GM18867 (cell line): Measurements from ENCODE around the gene PDHB.

Experiments used
- ATAC-seq: cut with Tn5 transposase; IDR thresholded peaks from one replicate; pipeline ENCODE4 v1.9.1; 2021; ENCODE audit warnings: mild to moderate bottlenecking, moderate library complexity; ENCODE audit not compliant: unreplicated experiment

The PDHB gene

DNA sequence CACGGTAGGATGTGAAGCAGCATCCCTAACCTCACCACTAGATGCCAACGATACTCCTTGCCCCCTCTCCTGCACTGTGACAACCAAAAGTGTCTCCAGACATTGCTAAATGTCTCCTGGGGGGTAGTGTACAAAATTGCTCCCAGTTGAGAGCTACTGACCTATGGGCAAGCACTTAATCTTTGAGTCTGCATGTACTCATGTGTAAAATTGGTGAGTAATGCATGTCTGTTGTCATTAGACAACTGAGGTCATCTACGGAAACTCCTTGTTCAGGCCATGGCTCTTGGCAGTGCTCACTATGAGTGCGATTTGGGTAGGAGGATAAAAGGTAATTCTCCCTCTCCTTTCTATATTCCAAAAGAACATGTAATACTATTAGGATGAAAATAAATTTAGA is 29.2 kb downstream of the PDHB start:
- no peak for ATAC-seq

DNA sequence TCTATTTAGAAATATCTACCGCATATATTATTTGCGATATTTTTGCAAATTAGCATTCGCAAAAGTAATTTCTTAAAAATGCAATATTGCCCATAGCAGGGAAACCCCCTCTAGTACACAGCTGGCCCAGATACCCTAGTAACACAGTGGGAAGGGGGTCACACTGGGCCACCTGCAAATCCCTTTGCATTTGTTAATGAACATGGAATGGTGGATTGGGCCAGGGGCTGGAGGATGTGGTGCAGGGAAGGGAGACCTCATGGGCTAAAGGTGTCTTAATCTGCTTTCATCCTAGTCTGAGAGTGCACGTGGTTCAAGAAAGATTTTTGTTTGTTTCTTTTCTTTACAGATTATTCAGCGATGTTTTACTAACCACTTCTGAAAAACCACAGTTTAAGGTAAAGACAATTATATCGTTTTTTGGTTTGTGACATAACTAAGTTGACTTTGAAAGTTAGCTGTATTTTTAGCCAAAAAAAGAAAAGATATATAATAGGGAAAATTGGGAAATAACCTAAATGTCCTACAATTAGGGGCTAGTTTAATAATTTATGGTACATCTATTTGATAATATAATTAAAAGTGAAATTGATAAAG is 30.0 kb downstream of the PDHB start:
- no peak for ATAC-seq

DNA sequence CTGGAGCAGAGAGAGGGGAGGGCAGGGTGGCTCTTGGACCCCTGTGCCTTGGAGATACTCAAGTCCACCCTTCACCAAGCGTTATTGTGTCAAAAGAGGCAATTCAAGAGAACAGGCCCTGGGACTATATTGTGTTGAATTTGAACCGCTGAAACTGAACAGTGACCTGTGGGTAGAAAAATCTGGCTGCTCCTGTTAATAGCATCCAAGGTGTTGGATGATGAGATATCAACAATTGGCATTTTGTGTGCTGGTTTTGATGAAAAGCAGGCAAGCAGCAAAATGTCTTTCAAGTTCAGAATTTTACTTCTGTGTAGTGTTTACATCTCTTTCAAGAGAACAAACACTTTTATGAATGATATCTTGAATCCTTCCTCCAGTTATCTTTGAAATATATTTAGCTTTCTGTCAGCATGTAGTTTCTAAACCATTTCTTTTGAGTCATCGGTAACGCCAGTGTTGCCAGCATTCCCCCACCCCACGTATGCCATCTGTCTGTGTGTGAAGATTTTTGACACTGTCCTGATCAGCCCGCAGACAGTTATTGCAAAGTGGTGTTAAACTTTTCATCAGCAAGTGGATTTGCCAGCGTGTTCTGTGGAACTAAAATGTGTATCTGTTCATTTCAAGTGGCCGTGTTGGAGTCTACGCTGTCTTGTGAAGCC is 34.8 kb downstream of the PDHB start:
- ATAC-seq = no peak

DNA sequence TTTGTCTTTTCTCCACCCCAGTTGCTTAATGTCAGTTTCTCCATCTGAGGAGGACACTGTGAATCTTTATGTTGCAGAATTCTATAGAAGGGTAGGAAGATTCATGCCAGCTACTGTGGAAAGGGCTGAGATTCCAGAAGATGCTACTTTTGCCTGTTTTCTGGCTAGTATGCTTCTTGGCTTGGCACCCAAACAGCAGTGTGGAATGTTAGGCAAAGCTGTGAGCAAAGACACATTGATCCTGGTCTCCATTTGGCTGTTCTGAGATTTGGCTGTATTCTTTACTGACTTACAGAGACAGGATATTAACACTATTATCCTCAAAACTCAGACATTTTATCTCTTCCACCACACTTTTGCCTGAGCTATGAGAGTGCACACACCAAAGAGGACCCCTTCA is 39.3 kb downstream of the PDHB start:
- no peak for ATAC-seq

DNA sequence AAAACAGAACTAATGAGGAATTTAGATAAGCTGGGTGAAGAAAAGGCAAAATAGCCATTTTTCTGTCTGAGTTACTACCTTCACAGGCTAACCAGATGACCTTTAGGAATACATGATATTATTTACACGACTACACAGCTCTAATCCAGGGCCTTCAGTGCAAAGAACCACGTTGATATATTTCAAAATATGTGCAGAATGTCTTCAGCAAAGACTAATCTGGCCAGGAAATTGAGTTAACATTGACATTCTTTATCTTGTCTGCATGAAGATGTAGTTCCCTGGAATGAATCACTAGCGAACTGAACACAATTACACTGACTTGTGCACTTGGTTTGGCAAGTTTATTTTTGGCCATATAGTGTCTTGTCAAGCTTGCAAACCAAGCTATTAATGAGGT is 41.5 kb downstream of the PDHB start:
- no peak for ATAC-seq

DNA sequence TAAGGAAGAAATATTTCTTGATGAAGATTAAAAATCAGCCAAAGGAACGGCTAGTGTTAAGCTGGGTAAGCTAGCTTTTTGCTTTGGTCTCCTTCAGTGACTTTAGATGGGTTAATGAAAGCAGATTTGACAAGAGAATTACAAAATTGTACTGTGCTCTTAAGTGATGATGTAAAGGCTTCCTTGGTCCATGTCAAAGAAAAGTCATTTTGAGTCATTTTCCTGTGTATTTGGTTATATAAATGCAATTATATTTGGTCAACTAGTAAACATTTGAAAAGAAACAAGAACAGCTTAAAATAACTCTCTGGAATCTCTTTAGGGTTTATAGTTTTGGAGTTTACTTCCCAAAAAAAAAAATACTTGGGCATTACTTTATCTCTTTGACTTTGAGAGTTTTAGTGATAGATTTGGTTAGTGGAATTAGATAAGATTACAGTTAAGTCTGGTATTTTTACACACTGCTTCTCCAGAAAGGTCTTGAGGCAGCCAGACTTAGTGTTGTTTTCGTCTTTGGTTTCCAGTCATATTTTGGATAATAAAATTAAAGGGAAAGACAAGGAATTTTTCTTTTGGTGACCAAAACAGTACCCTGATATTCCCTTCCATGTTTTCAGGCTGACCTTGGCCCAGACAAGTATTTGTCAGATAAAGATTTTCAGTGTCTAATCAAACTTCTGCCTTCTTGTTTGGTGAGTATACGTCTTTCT is 42.3 kb downstream of the PDHB start:
- no peak for ATAC-seq

DNA sequence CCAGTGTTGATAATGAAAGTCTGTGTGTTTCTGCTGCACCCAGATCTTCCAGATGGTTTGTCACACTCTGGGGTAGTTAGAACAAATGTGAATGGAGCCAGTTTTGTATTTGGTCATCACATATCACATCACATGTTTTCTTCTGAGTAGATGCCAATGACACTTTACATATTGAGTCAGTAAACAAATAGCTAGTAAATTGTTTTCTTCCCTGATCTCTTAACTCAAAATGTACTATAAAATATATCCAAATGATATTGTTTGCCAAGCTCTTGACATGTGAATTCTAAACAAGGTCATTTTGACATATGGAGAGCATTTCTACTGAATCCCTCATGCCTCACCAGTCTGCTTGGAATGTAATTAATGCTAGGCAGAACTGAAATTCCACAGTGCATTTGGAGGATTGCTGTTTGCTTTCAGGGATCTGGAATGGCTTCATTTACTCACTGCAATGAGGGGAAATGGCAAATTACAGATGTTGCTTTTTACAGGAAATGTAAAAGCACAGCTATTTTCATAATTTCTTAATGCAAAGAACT is 45.0 kb downstream of the PDHB start:
- ATAC-seq = no peak

DNA sequence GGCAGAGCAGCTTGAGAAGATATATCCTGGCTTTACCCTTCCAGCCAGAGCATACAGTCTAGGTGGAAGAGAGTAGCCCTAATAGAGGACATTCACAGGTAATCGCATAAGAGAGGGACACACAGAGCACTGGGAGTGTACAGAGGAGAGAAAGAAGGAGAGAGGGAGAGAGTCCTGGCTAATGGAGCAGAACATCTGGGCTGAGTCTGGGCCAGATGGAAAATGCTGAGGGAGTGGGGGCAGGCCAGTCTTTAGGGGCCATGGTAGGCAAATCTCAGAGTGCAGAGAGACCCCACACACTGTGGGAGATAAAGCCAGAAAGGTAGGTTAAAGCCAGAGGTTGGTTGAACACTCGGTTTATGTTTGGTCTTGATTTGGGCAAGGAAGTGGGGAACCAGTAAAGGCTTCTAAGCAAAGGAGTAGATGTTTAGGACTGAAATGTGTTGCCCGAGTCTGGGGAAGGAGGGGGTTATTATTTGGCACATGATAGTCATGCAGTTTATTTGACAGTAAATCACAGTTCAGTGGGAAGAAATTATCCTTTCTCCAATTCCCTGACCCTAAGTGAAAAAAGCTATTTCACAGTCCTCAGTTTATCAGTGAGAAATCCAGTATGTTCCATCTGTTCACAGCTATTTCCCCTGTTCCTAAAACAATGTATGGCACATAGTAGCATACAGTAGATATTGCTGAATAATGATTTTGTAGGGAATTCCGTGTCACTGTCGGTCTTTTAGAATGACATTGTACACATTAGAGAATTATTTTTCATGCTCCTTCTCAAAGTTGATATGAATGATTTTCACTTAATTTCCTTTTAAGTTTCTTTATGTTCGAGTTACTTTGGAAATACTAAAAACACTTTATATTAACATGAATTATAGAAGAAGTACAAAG is 45.7 kb downstream of the PDHB start:
- no peak for ATAC-seq

DNA sequence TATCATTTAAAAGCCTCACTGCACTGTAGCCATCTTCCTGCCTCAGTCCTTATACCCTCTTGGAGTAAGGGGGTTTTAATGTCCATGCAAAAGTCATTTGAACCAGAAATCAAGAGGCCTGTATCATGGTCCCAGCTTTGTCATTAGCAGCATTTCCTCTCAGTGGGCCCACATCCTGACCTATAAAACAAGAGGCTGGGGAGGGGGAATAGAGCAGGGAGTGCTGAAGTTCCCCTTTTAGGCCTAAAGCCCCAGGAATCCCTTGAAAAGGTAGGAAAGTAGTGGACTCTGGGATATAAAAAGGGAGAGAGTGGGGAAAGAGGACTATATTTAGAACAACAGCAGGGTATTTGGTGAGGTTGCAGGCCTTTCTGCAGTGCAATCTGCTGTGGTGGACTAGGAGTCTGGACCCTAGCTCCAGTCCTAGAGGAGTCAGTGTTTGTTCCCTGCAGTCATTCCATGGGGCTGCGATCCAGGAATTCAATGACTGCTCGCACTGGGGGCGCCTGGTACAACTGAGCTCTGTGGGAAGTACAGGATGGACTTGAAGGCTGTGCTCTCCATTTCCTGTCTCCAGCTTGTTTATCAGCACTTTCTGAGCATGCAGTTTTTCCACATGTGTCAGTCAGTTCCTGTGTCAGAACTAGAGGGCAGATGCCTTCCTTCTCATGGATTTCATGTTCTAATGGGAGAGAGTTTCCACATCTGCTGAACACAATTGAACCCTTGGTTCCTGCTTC is 46.8 kb downstream of the PDHB start:
- no peak for ATAC-seq

DNA sequence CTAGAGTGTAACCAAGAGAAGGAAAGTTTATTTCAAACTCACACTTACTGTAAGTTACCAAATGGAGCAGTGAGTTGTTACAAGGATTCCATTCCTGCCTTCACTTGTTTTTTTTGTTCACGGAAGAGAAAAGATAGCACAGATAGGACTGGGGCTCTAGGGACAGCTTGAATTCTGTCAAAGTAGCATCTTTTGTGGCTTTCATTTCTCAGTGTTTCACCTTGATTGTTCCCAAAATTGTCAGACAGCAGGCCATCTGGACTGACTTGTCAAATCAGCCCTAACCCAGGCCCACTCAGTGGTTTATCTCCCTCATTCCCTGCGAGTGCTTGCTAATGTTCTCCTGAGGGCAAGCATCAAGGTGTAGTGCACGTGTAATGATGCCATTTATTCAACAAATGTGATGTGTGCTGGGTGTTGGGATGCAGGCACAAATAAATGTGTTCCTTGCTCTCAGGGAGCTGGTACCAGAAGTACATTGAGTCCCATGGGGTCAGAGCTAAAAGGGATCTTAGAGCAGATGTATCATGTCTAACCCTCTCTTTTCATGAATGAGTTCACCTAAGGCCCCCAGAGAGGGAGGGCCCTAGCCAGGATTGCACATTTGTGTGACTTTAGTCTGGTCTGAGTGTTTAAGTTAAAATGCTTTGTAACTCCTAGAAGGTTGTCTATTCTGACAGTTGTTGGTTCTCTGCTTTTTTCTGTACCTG is 49.1 kb downstream of the PDHB start:
- ATAC-seq = no peak

DNA sequence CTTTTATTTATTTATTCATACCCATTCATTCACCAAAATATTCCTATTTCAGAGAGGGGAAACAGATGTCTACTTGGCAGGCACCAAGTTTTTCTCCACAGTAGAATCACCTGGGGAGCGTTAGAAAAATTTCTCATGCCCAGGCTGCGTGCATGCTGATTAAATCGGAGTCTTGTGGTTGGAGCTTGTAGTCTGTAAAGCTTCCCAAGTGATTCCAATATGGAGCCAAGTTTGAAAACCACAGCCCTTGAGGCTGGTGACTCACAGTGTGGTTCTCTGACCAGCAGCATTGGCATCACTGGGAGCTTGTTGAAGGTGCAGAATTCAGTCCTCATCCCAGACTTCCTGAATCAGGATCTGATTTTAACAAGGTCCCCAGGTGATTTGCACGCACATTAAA is 49.7 kb downstream of the PDHB start:
- ATAC-seq = no peak

DNA sequence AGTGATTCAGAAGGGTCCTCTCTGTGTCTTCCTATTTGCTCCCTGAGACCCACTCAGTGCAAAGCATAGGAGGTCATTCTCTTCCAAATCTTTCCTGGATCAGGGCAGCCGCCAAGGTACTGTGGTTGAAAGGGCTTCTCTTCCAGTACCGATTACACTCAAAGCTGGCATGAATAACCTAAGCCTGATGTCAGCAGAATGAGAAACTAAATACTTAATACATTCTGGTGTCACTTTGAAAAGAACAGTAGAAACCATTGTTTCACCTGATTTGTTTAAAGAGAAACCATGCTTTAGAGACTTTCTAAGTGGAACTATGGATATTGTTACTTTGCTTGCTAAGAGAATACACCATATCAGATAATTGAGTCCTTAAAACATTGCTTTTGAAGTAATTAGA is 50.2 kb downstream of the PDHB start:
- no peak for ATAC-seq

DNA sequence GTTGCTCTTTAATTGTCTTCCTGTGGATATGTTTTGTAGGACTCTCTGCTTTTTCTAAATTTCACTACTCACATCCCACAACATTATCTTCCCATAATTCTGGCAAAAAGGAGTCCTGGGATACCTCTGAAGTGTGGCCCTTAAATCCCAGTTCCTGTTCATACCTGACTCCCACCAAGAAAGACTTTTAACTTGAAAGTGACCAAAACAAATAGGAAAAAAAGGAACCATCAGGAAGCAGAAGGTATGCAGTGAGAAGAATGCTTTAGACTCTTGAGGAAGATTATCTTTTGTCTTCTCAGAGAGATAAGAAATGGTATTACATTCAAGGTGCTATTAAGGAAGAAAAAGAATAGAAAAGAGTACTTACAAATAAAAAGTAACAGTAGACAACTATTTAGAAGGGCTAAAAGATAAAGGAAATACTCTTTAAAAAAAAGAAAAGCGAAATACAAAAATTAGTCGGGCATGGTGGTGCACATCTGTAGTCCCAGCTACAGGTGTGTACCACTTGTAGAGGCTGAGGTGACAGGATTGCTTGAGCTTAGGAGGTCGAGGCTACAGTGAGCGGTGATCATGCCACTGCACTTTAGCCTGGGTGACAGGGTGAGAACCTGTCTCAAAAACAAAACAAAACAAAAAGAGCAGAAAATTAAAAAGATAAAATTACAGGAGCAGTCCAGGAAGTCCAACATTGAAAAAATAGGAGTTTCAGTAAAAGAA is 54.1 kb downstream of the PDHB start:
- no peak for ATAC-seq

DNA sequence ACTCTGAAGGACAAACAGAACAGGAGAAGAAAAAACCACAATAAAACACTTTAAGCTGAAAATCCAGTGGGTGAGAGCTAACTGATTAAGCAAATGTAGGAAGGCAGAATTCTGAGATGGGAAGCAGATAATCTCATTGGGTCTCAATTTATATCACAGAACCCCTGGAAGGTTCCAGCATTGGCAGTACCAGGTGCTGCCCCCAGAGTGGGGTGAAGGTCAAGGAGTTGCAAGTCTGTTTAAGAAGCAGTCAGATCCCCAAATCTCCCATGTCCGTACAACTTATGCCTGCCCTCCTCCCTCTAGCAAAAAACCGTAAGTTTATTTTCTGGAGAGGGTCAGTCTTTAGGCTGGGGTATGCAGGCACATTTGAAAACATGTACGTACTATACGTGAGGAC is 55.9 kb downstream of the PDHB start:
- no peak for ATAC-seq
